Urinary bladder (tissue), 4 donors: ENCODE data around the gene MYO7B. TPM values are rescaled to one million over a fixed set of nuclear protein-coding genes. Genes with fewer than 3 reads are reported as not detected.

Experiments used
- DNase-seq: peaks from one replicate; pipeline ENCODE4 v3.0.0-alpha.2; 2015; ENCODE audit errors: extremely low spot score
- H3K27ac ChIP-seq: one replicate; pipeline ENCODE4 v1.5.1; 2013; ENCODE audit warnings: low read depth, mild to moderate bottlenecking, moderate library complexity
- H3K36me3 ChIP-seq: one replicate; pipeline ENCODE4 v1.6.1; 2013; ENCODE audit warnings: mild to moderate bottlenecking, moderate library complexity; ENCODE audit not compliant: insufficient read depth
- H3K4me1 ChIP-seq: one replicate; pipeline ENCODE4 v1.6.1; 2013; ENCODE audit warnings: mild to moderate bottlenecking, moderate library complexity; ENCODE audit not compliant: insufficient read depth
- H3K4me3 ChIP-seq: one replicate; pipeline ENCODE4 v1.5.1; 2013; ENCODE audit warnings: low read depth, low read length
- WGBS: extraction: QIAGEN DNeasy Blood & Tissue Kit; methylation state at CpG from one replicate; pipeline ENCODE4 v1.1.7; 2013; 5-methylcytosine and 5-hydroxymethylcytosine counted together
- polyA plus RNA-seq: library from polyadenylated mRNA; stranded (reverse); fragments of 200-250 nt; gene quantifications from one replicate; pipeline ENCODE4 v1.2.3, GENCODE V29; 2013
- total RNA-seq: library from RNA; depleted of rRNA; stranded (reverse); fragments of >200 nt; gene quantifications from one replicate; pipeline ENCODE4 v1.2.3, GENCODE V29; 2014
- donor health status: healthy with polysubstance abuse.
- donor health status: healthy.

MYO7B gene
- total and polyA plus RNA-seq, 2 donors: 0.11 to 0.51 TPM

- DNase-seq: no peak
- H3K4me1 ChIP-seq: no peaks in the 10 kb centered on the region
- 84% methylated on average over 11 of the region's 11 CpGs for WGBS
- H3K4me3 ChIP-seq: no peak overlapping the region
- no peak overlapping the region for H3K27ac ChIP-seq
- H3K36me3 ChIP-seq: no peaks in the 10 kb centered on the region
Measured at GRCh38 chr2:127611076-127611925, 75.8 kb downstream of the MYO7B start.

- 90% methylated on average over 13 of the region's 13 CpGs for WGBS
- Histone ChIP-seq H3K27ac (no peak overlapping the region), H3K4me1 (no peaks in the 10 kb centered on the region), H3K36me3 (no peaks in the 10 kb centered on the region), H3K4me3 (no peak overlapping the region)
- no peak for DNase-seq
Measured at GRCh38 chr2:127612111-127612822, 76.8 kb downstream of the MYO7B start.

DNA sequence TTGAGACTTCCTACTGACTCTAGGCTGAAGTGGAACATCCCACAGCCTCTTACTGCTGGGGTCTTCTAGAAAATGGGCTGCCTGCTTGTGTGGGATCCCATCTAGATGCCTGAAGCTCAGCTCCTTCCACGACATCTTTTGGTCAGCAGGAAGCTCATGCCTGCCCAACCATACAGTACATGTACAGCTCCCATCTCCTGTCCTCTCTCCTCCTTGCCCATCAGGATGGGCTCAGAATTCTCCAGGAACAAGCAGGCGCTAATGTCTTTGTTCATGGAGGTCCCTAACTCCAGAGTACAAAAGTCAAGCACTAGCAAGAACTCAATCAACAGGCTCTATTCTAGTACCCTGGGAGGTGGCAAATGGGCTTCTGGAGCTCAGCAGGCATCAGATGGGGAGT is 78.8 kb downstream of the MYO7B start:
- H3K4me1 ChIP-seq: no peaks in the 10 kb centered on the region
- H3K36me3 ChIP-seq: no peaks in the 10 kb centered on the region
- no peak overlapping the region for H3K4me3 ChIP-seq
- no peak overlapping the region for H3K27ac ChIP-seq
- 96% methylated on average over 2 of the region's 2 CpGs for WGBS
- no peak for DNase-seq

DNA sequence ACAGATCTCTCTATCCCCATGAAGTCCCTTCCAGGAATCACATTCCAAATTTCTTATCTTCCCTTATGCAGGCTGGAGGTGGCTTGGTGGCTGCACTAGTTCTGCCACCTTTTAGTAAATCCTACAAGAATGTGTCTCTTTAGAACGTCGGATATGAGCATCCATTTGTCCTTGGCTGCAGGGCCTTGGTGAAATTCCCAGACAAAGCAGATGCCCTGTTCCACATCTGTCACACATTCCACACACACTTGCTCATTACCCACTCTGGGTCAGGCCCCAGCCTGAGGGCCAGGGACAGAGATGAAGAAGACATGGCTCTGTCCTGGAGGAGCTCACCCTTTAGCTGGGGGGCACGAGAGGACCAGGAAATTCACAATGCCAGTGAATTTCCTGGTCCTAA is 79.2 kb downstream of the MYO7B start:
- Histone ChIP-seq H3K27ac (no peak overlapping the region), H3K4me3 (no peak overlapping the region), H3K36me3 (no peaks in the 10 kb centered on the region), H3K4me1 (no peaks in the 10 kb centered on the region)
- WGBS: 60% methylated on average over 3 of the region's 3 CpGs
- DNase-seq: no peak

- no peak for DNase-seq
- no peak overlapping the region for H3K4me3 ChIP-seq
- H3K36me3 ChIP-seq: no peaks in the 10 kb centered on the region
- H3K4me1 ChIP-seq: no peaks in the 10 kb centered on the region
- WGBS: 68% methylated on average over 18 of the region's 18 CpGs
- no peak overlapping the region for H3K27ac ChIP-seq
Measured at GRCh38 chr2:127615511-127616166, 80.2 kb downstream of the MYO7B start.

DNA sequence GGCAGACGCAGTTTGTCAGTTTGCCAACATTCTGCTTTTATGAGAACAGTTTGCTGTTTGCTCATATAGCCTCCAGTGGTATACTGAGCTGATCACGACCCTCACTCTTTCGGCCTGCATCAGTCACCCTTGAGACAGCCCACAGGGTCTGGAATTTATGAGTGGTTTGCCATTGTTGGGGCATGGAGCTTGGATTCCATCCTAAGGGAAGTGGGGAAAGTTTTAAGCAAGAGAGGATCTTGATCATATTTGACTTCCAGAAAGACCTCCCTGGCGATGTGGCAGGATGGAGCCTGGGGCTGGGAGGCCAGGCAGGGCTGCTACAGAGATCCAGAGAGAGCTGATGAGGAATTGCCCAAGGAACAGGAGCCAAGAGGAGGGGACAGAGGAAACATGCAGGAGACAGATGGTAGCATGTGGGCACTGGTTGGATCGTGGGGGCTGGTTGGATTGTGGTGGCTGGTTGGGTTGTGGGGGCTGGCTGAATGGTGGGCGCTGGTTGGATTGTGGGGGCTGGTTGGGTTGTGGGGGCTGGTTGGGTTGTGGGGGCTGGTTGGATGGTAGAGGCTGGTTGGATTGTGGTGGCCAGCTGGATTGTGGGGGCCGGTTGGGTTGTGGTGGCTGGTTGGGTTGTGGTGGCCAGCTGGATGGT is 83.2 kb downstream of the MYO7B start:
- Histone ChIP-seq H3K36me3 (no peaks in the 10 kb centered on the region), H3K27ac (no peak overlapping the region), H3K4me1 (no peaks in the 10 kb centered on the region), H3K4me3 (no peak overlapping the region)
- no peak for DNase-seq
- WGBS: 61% methylated on average over 7 of the region's 7 CpGs

- H3K27ac ChIP-seq: no peak overlapping the region
- no peaks in the 10 kb centered on the region for H3K4me1 ChIP-seq
- H3K36me3 ChIP-seq: no peaks in the 10 kb centered on the region
- WGBS: 94% methylated on average over 6 of the region's 6 CpGs
- H3K4me3 ChIP-seq: no peak overlapping the region
- no peak for DNase-seq
Measured at GRCh38 chr2:127619203-127619590, 83.7 kb downstream of the MYO7B start.

GRCh38 chr2:127619877-127620705 is 84.6 kb downstream of the MYO7B start:
- 69% methylated on average over 16 of the region's 16 CpGs for WGBS
- Histone ChIP-seq H3K36me3 (no peaks in the 10 kb centered on the region), H3K4me1 (no peaks in the 10 kb centered on the region), H3K4me3 (no peak overlapping the region), H3K27ac (no peak overlapping the region)
- no peak for DNase-seq

DNA sequence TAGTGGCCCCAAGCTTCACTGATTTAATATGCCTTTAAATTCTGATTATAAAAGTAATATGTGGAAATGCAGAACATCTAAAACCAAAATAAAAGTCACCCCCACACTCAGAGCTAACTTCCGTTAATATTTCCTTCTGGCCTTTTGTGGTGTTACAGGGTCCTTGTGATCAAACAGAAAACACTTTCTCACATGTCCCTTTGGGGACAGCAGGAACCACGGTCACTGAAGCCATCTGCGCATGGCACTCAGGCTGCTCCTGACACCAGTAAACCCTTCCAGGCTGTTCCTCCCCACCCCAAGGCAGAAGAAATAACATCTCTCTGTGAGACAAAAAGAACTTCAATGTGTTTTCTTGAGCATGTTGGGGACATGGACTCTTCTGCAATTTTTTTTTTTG is 85.4 kb downstream of the MYO7B start:
- H3K27ac ChIP-seq: no peak overlapping the region
- no peak overlapping the region for H3K4me3 ChIP-seq
- WGBS: 65% methylated on average over 3 of the region's 3 CpGs
- DNase-seq: no peak
- no peaks in the 10 kb centered on the region for H3K36me3 ChIP-seq
- no peaks in the 10 kb centered on the region for H3K4me1 ChIP-seq

- DNase-seq: no peak
- H3K4me3 ChIP-seq: no peak overlapping the region
- WGBS: 93% methylated on average over 15 of the region's 15 CpGs
- no peaks in the 10 kb centered on the region for H3K36me3 ChIP-seq
- no peak overlapping the region for H3K27ac ChIP-seq
- no peaks in the 10 kb centered on the region for H3K4me1 ChIP-seq
Measured at GRCh38 chr2:127621981-127622431, 86.5 kb downstream of the MYO7B start.

DNA sequence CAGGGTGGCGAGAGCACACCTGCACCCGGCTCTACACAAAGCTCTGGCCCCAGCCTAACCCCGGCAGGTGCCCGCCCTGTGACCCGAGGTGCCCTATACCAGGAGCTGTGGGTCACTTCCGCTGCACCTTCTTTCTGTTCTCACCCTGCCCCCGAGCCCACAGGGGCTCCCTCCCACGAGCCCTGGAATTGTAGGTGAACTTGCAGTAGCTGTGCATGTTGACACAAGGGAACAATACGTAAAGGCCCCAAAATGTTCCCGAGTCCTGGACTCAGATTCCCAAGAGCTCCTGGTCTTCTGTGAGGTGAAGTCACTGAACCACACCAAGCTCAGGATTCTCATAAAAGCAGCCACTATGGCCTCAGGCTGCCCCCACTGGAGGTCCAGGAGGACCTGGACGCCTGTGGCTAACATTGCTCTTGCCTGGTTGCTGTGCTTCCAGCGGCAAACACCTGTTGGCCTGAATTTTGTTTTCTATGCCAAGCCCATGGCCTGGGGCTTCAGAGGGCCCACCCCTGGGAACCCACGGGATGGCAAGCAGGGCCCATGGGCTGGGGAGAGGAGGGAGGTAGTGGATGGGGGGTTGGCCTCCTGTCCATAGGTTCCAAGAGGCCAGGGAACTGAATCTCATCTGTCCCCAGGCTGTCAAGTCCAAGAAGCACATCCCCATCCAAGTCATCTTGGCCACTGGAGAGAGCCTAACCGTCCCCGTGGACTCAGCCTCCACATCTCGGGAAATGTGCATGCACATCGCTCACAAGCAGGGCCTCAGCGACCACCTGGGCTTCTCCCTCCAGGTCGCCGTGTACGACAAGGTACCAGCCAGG is 87.3 kb downstream of the MYO7B start:
- Histone ChIP-seq H3K4me1 (no peaks in the 10 kb centered on the region), H3K4me3 (no peak overlapping the region), H3K36me3 (no peaks in the 10 kb centered on the region), H3K27ac (no peak overlapping the region)
- DNase-seq: no peak
- 90% methylated on average over 21 of the region's 21 CpGs for WGBS
